IMR-90 (cell line): ENCODE measurements around the gene IFNLR1. TPM values are rescaled to one million over a fixed set of nuclear protein-coding genes. Genes with fewer than 3 reads are reported as not detected.

Experiments used
- ATAC-seq: fragments of 200-7000 bp; cut with Tn5 transposase; 2 replicates; pipeline ENCODE4 v1.9.1; 2020; ENCODE audit warnings: low read depth, mild to moderate bottlenecking, moderate library complexity
- BruUV-seq: library from RNA; stranded (reverse); fragments of 400-500 nt; replicated peaks from 2 replicates; lab custom pipeline; 2021; lab: Mats Ljungman, UMichigan
- CTCF ChIA-PET: fragments of 300-600 bp; formaldehyde crosslinking; extraction: SDS; loops from one replicate; lab custom pipeline; 2021; ENCODE audit warnings: antibody characterized with exemption; lab: Yijun Ruan, JAX
- POLR2A ChIA-PET: fragments of 300-600 bp; sonication (Branson Sonifier 250); formaldehyde crosslinking; loops from one replicate; lab custom pipeline; 2022; ENCODE audit warnings: antibody characterized with exemption; ENCODE audit not compliant: unreplicated experiment; lab: Charles Lee
- DNase-seq: peaks from one replicate; pipeline ENCODE4 v3.0.0; 2013
- H2AFZ ChIP-seq: replicated peaks from 2 replicates; pipeline ENCODE3; 2013; ENCODE audit warnings: low read length, mild to moderate bottlenecking; ENCODE audit not compliant: poor library complexity
- H2AK5ac ChIP-seq: 2 replicates; pipeline ENCODE4 v1.6.1; 2013; ENCODE audit warnings: low read depth, low read length, inconsistent platforms
- H2AK9ac ChIP-seq: replicated peaks from 2 replicates; pipeline ENCODE3; 2013; ENCODE audit warnings: mild to moderate bottlenecking, low read depth, low read length, moderate library complexity; ENCODE audit not compliant: poor library complexity
- H2BK120ac ChIP-seq: 2 replicates; pipeline ENCODE4 v1.6.1; 2013; ENCODE audit warnings: low read depth, low read length, inconsistent platforms
- H2BK15ac ChIP-seq: 3 replicates; pipeline ENCODE4 v1.6.1; 2013; ENCODE audit warnings: low read depth, low read length, inconsistent platforms
- H2BK20ac ChIP-seq: 2 replicates; pipeline ENCODE4 v1.6.1; 2013; ENCODE audit warnings: low read depth, mild to moderate bottlenecking, inconsistent platforms, low read length, moderate library complexity
- H2BK5ac ChIP-seq: 2 replicates; pipeline ENCODE4 v1.6.1; 2013; ENCODE audit warnings: mild to moderate bottlenecking, low read depth, low read length, inconsistent platforms; ENCODE audit not compliant: poor library complexity, severe bottlenecking
- H3K14ac ChIP-seq: replicated peaks from 2 replicates; pipeline ENCODE4 v1.6.1; 2013; ENCODE audit warnings: low read depth, low read length, inconsistent platforms
- H3K18ac ChIP-seq: 2 replicates; pipeline ENCODE4 v1.6.1; 2013; ENCODE audit warnings: low read depth, low read length, control low read depth
- H3K23ac ChIP-seq: 2 replicates; pipeline ENCODE4 v1.6.1; 2013; ENCODE audit warnings: low read depth, low read length, inconsistent platforms
- H3K27ac ChIP-seq: 2 replicates; pipeline ENCODE4 v1.5.1; 2013; ENCODE audit warnings: mild to moderate bottlenecking, control low read depth, low read length; ENCODE audit not compliant: insufficient read depth
- H3K27me3 ChIP-seq: 2 replicates; pipeline ENCODE4 v1.6.1; 2013; ENCODE audit warnings: low read length; ENCODE audit not compliant: control insufficient read depth, insufficient read depth
- H3K36me3 ChIP-seq: 2 replicates; pipeline ENCODE4 v1.6.1; 2013; ENCODE audit warnings: low read length, mixed read lengths; ENCODE audit not compliant: control insufficient read depth, insufficient read depth
- H3K4ac ChIP-seq: 2 replicates; pipeline ENCODE4 v1.6.1; 2013; ENCODE audit warnings: low read depth, low read length, inconsistent platforms
- H3K4me1 ChIP-seq: 2 replicates; pipeline ENCODE4 v1.6.1; 2013; ENCODE audit warnings: low read length, mixed read lengths; ENCODE audit not compliant: control insufficient read depth, insufficient read depth
- H3K4me2 ChIP-seq: 2 replicates; pipeline ENCODE4 v1.6.1; 2013; ENCODE audit warnings: low read depth, mild to moderate bottlenecking, control low read depth, low read length, moderate library complexity
- H3K4me3 ChIP-seq: 2 replicates; pipeline ENCODE4 v1.5.1; 2013; ENCODE audit warnings: low read depth, mild to moderate bottlenecking, control low read depth, low read length, moderate library complexity; ENCODE audit not compliant: insufficient read depth
- H3K56ac ChIP-seq: 2 replicates; pipeline ENCODE4 v1.6.1; 2013; ENCODE audit warnings: low read length, inconsistent platforms; ENCODE audit not compliant: insufficient read depth; ENCODE audit errors: extremely low read depth
- H3K79me1 ChIP-seq, 2 experiments: 2 replicates each; pipeline ENCODE4 v1.6.1; 2013; ENCODE audit warnings: low read length in 2 of 2, inconsistent platforms in 1 of 2, low read depth in 1 of 2
- H3K9ac ChIP-seq: 2 replicates; pipeline ENCODE4 v1.6.1; 2013; ENCODE audit warnings: low read depth, low read length, control low read depth
- H3K9me1 ChIP-seq: 2 replicates; pipeline ENCODE4 v1.6.1; 2013; ENCODE audit warnings: low read length, inconsistent platforms; ENCODE audit not compliant: insufficient read depth
- H3K9me3 ChIP-seq: 2 replicates; pipeline ENCODE4 v1.6.1; 2013; ENCODE audit warnings: low read length; ENCODE audit not compliant: control insufficient read depth, insufficient read depth
- H4K20me1 ChIP-seq: 2 replicates; pipeline ENCODE4 v1.6.1; 2013; ENCODE audit warnings: low read length, inconsistent platforms; ENCODE audit not compliant: insufficient read depth
- H4K5ac ChIP-seq: 2 replicates; pipeline ENCODE4 v1.6.1; 2013; ENCODE audit warnings: mild to moderate bottlenecking, low read depth, low read length, control low read depth
- H4K8ac ChIP-seq, 2 experiments: 2 replicates each; pipeline ENCODE4 v1.6.1; 2013; ENCODE audit warnings: low read depth in 2 of 2, low read length in 2 of 2, control low read depth in 1 of 2, inconsistent platforms in 1 of 2
- H4K91ac ChIP-seq: 2 replicates; pipeline ENCODE4 v1.6.1; 2013; ENCODE audit warnings: low read depth, low read length, inconsistent platforms; ENCODE audit not compliant: insufficient read depth
- BHLHE40 ChIP-seq: fragments of 150-350 bp; IDR thresholded peaks from 2 replicates; pipeline ENCODE4 v1.6.1; 2016; ENCODE audit warnings: mild to moderate bottlenecking, low read depth, low read length
- CEBPB ChIP-seq: IDR thresholded peaks from 2 replicates; pipeline ENCODE4 v1.6.1; 2012; ENCODE audit warnings: low read depth, low read length, improper control_type of control experiment
- CHD1 ChIP-seq: IDR thresholded peaks from 2 replicates; pipeline ENCODE4 v1.6.1; 2012; ENCODE audit warnings: low read depth, low read length, improper control_type of control experiment
- CTCF ChIP-seq: conservative IDR thresholded peaks from 2 replicates; pipeline ENCODE4 v1.5.1; 2012; ENCODE audit warnings: mild to moderate bottlenecking, low read depth, low read length, improper control_type of control experiment
- ELK1 ChIP-seq: fragments of 150-350 bp; IDR thresholded peaks from 2 replicates; pipeline ENCODE4 v1.6.1; 2016; ENCODE audit warnings: low read depth, mild to moderate bottlenecking, low read length, moderate library complexity, borderline replicate concordance
- FOS ChIP-seq: fragments of 150-350 bp; IDR thresholded peaks from 2 replicates; pipeline ENCODE4 v1.6.1; 2016; ENCODE audit warnings: low read depth, low read length
- MAFK ChIP-seq: IDR thresholded peaks from 2 replicates; pipeline ENCODE4 v1.6.1; 2012; ENCODE audit warnings: low read depth, low read length, improper control_type of control experiment
- MAZ ChIP-seq: IDR thresholded peaks from 2 replicates; pipeline ENCODE4 v1.6.1; 2012; ENCODE audit warnings: low read depth, mild to moderate bottlenecking, low read length, improper control_type of control experiment, moderate library complexity, borderline replicate concordance
- MXI1 ChIP-seq: IDR thresholded peaks from 2 replicates; pipeline ENCODE4 v1.6.1; 2012; ENCODE audit warnings: low read depth, mild to moderate bottlenecking, low read length, moderate library complexity, borderline replicate concordance
- NFE2L2 ChIP-seq: fragments of 150-350 bp; IDR thresholded peaks from 2 replicates; pipeline ENCODE4 v1.6.1; 2016; ENCODE audit warnings: low read depth, mild to moderate bottlenecking, low read length
- POLR2A ChIP-seq: IDR thresholded peaks from 2 replicates; pipeline ENCODE4 v1.6.1; 2012; ENCODE audit warnings: mild to moderate bottlenecking, low read depth, low read length
- RAD21 ChIP-seq: IDR thresholded peaks from 2 replicates; pipeline ENCODE4 v1.6.1; 2012; ENCODE audit warnings: low read length, improper control_type of control experiment
- RCOR1 ChIP-seq: IDR thresholded peaks from 2 replicates; pipeline ENCODE4 v1.6.1; 2012; ENCODE audit warnings: mild to moderate bottlenecking, low read length, improper control_type of control experiment; ENCODE audit not compliant: insufficient replicate concordance
- RFX5 ChIP-seq: IDR thresholded peaks from 2 replicates; pipeline ENCODE4 v1.8.0; 2012; ENCODE audit warnings: low read depth, mild to moderate bottlenecking, low read length, moderate library complexity
- SMC3 ChIP-seq: fragments of 150-350 bp; IDR thresholded peaks from 2 replicates; pipeline ENCODE4 v1.6.1; 2016; ENCODE audit warnings: low read depth, mild to moderate bottlenecking, antibody characterized with exemption, low read length, moderate library complexity
- USF2 ChIP-seq: fragments of 150-350 bp; IDR thresholded peaks from 2 replicates; pipeline ENCODE4 v1.6.1; 2017; ENCODE audit warnings: mild to moderate bottlenecking, antibody characterized with exemption, low read length, low read depth
- WGBS, 2 experiments: methylation state at CpG; one replicate each; pipeline versions ENCODE4 v1.1.5 to v1.1.7; 2013; ENCODE audit warnings: missing lambda C conversion rate in 2 of 2; ENCODE audit not compliant: insufficient read length in 1 of 2; ENCODE audit errors: extremely low coverage in 2 of 2; 5-methylcytosine and 5-hydroxymethylcytosine counted together
- dilution Hi-C: fragments of 300-500 bp; cut with HindIII; formaldehyde crosslinking; loops from one replicate; pipeline ENCODE4 v1.14.3; 2018; ENCODE audit warnings: low sequenced_read_pairs; ENCODE audit not compliant: unreplicated experiment
- in situ Hi-C: fragments of 300-500 bp; cut with MboI; formaldehyde crosslinking; loops from 3 replicates; pipeline ENCODE4 v1.14.3; 2019; ENCODE audit warnings: low sequenced_read_pairs, inconsistent platforms, mixed read lengths
- intact Hi-C: fragments of 100-400 bp; cut with micrococcal nuclease; formaldehyde crosslinking; loops from 2 replicates; pipeline ENCODE4 v1.10.0; 2022
- polyA plus RNA-seq, 3 experiments: library from polyadenylated mRNA; depleted of rRNA; stranded (reverse); fragments of >200 nt; gene quantifications; 2 replicates each; pipeline ENCODE4 v1.2.3, GENCODE V29; 2012; ENCODE audit warnings: low replicate concordance in 1 of 3
- total RNA-seq: library from RNA; depleted of rRNA; stranded (reverse); fragments of >200 nt; gene quantifications from 2 replicates; pipeline ENCODE4 v1.2.3, GENCODE V29; 2012

Gene IFNLR1
- total and polyA plus RNA-seq, 2 of the 4 experiments (the other 2 are of a cell fraction): not detected

GRCh38 chr1:24195874-24196273, 8.8 kb upstream of the IFNLR1 start:
- TF ChIP-seq CTCF: no peak
- TF ChIP-seq FOS: no peak
- TF ChIP-seq MAFK: no peak
- TF ChIP-seq MAZ: no peak
- no peak for TF ChIP-seq POLR2A
- no peak for TF ChIP-seq SMC3
- no peak for TF ChIP-seq ELK1
- no peak for TF ChIP-seq BHLHE40
- TF ChIP-seq MXI1: no peak
- TF ChIP-seq USF2: no peak
- TF ChIP-seq CHD1: no peak
- TF ChIP-seq RCOR1: no peak
- TF ChIP-seq RAD21: no peak
- no peak for TF ChIP-seq RFX5
- no peak for TF ChIP-seq CEBPB
- TF ChIP-seq NFE2L2: no peak
- Histone ChIP-seq H4K20me1 (no peaks in the 10 kb centered on the region; the same call in 1 of the 2 replicates), H3K9me1 (0 out of 2 replicates have a peak, but pooled peaks cover 3% of the 10 kb centered on the region), H4K8ac (no peak overlapping the region), H3K4me2 (no peak overlapping the region), H2BK20ac (no peak overlapping the region), H2BK15ac (no peak overlapping the region), H3K18ac (no peak overlapping the region), H2AFZ (no peak overlapping the region), H3K36me3 (no peaks in the 10 kb centered on the region), H4K91ac (no peak overlapping the region), H2BK5ac (no peak overlapping the region), H2AK9ac (peak overlapping the region; percentile 55), H3K4me3 (no peak overlapping the region), H3K27ac (no peak overlapping the region), H4K5ac (no peak overlapping the region), H3K23ac (no peak overlapping the region), H3K14ac (no peak overlapping the region), H3K9me3 (no peaks in the 10 kb centered on the region), H3K4me1 (peaks cover 2% of the 10 kb centered on the region; the same call in 1 of the 2 replicates), H2BK120ac (no peak overlapping the region), H3K9ac (no peak overlapping the region), H3K56ac (no peak overlapping the region), H3K27me3 (no peaks in the 10 kb centered on the region; the same call in 1 of the 2 replicates), H3K4ac (no peak overlapping the region), H2AK5ac (no peak overlapping the region), H3K79me1 (no peaks in the 10 kb centered on the region)
- WGBS, 2 experiments: 46% methylated on average over 7 of the region's 22 CpGs; no CpG with 5 or more reads in 1 of the 2 experiments
- no TSS peak for BruUV-seq
- POLR2A ChIA-PET: no interaction called here
- ATAC-seq: no peak
- in situ Hi-C loops: no loop called here
- dilution Hi-C loops: no loop called here
- intact Hi-C loops: loop anchor here (5.0 kb wide), 2 partner anchors 44 to 331 kb away; no protein-coding TSS in a partner anchor
- CTCF ChIA-PET: no interaction called here
- no peak for DNase-seq
